Left cardiac atrium (tissue), 4 donors: Measurements from ENCODE around the gene MRPL51. TPM values are rescaled to one million over a fixed set of nuclear protein-coding genes. Genes with fewer than 3 reads are reported as not detected.

Source experiments
- ATAC-seq, 2 donors: fragments of 200-7000 bp; cut with Tn5 transposase; one replicate each; pipeline ENCODE4 v1.9.1; 2020; ENCODE audit warnings: mild to moderate bottlenecking in 2 of 2, moderate library complexity in 2 of 2
- DNase-seq: peaks from one replicate; pipeline ENCODE4 v3.0.0-alpha.2; 2020
- intact Hi-C, 2 donors: fragments of 100-400 bp; cut with DNase I; formaldehyde crosslinking; loops; one replicate each; pipeline versions ENCODE4 v1.14.1 to v1.15.1; 2022 to 2023
- total RNA-seq, 2 donors: library from RNA; stranded (reverse); fragmentation: NEBNext Ultra II Directional; extraction: Animal tissue kit (Norgen Biotek cat#: 25700); gene quantifications; one replicate each; pipeline ENCODE4 v1.2.1, GENCODE V29; 2021
- donor health status: DM: no; HTN: yes; CAD: no.
- donor health status: DM: no; HTN: yes; CAD: no; lungs with severe emphysema.
- donor health status: DM: yes; HTN: yes; CAD: no.
- donor health status: Dilated cardiomyopathy.

Gene MRPL51
- total RNA-seq, 2 donors from 2014 or later: 202 to 203 TPM

DNA sequence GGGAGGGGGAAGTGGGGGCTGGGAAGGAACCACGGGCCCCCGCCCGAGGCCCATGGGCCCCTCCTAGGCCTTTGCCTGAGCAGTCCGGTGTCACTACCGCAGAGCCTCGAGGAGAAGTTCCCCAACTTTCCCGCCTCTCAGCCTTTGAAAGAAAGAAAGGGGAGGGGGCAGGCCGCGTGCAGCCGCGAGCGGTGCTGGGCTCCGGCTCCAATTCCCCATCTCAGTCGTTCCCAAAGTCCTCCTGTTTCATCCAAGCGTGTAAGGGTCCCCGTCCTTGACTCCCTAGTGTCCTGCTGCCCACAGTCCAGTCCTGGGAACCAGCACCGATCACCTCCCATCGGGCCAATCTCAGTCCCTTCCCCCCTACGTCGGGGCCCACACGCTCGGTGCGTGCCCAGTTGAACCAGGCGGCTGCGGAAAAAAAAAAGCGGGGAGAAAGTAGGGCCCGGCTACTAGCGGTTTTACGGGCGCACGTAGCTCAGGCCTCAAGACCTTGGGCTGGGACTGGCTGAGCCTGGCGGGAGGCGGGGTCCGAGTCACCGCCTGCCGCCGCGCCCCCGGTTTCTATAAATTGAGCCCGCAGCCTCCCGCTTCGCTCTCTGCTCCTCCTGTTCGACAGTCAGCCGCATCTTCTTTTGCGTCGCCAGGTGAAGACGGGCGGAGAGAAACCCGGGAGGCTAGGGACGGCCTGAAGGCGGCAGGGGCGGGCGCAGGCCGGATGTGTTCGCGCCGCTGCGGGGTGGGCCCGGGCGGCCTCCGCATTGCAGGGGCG is 41.0 kb upstream of the MRPL51 start, which contains the start of gene GAPDH:
Gene GAPDH, plus strand, starts transcription at position 595 of the 772 bp plus-strand sequence. CDS start 316 bp downstream, outside the sequence.
- ATAC-seq: peak; percentile 82 to 84
- intact Hi-C loops: loop anchor here in 1 of 2 donors (2.0 to 10.0 kb wide), 3 partner anchors 19 to 199 kb away; partner anchors contain the start of genes MRPL51 and NCAPD2
- peak; percentile 95 for DNase-seq

DNA sequence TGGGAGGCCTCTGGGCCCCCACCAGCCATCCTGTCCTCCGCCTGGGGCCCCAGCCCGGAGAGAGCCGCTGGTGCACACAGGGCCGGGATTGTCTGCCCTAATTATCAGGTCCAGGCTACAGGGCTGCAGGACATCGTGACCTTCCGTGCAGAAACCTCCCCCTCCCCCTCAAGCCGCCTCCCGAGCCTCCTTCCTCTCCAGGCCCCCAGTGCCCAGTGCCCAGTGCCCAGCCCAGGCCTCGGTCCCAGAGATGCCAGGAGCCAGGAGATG is 40.5 kb upstream of the MRPL51 start:
- no peak for DNase-seq
- intact Hi-C loops: loop anchor here in 1 of 2 donors (5.0 to 10.0 kb wide), 2 partner anchors 41 to 199 kb away; partner anchors contain the start of genes MRPL51 and NCAPD2
- no peak for ATAC-seq

DNA sequence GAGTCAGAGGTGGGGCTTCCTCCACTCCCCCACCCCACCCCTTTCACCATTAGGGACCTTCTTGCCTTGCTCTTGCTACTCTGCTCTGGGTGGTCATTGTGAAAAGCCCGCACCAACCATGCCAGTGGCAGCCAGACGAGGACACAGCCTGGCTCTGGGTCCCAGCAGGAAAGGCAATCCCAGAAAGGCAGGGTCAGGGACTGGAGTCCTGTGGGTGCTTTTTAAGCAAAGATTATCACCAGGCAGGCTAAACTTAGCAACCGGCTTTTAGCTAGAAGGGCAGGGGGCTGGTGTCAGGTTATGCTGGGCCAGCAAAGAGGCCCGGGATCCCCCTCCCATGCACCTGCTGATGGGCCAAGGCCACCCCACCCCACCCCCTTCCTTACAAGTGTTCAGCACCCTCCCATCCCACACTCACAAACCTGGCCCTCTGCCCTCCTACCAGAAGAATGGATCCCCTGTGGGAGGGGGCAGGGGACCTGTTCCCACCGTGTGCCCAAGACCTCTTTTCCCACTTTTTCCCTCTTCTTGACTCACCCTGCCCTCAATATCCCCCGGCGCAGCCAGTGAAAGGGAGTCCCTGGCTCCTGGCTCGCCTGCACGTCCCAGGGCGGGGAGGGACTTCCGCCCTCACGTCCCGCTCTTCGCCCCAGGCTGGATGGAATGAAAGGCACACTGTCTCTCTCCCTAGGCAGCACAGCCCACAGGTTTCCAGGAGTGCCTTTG is 40.0 kb upstream of the MRPL51 start:
- ATAC-seq (peak; percentile 49 to 50), DNase-seq (peak; percentile 72)
- intact Hi-C loops: loop anchor here in 1 of 2 donors (5.0 to 10.0 kb wide), 2 partner anchors 41 to 198 kb away; partner anchors contain the start of genes MRPL51 and NCAPD2

DNA sequence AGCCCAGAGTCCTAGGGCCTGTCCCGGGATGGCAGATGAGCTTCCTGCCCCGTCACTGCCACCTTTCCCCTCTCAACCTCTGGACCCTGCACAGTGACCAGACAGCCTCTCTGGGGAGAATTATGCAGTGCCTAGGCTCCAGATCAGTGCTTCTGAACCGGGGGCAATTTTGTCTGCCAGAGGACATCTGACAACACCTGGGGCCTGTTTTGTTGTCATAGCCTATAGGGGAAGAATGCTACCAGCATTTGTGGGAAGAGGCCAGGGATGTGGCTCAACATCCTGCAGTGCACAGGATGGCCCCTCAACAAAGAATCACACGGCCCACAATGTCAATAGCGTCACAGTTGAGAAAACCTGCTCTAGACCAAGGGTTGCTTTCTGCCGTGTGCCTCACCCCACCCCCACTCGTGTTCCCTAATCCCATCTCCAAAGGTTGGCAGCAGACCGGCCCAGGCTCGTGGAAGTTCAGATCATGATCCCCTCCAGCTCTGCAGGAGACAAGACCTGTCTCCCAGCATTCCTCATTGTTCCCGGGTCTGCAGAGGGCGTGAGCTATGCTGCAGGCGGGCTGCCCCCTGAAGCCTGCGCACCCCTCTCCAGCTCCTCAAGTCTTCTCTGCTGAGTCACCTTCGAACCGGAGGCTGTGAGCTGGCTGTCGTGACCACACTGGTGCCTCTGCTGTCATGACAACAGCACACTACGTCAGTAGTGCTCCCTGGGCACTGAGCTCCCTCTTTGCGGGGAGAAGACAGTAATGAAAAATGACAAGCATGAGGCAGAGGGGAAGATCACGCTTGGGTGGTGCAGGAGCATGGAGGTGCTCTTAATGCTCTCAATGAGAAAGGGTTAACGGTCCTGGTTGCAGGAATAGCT is 39.2 kb upstream of the MRPL51 start:
- ATAC-seq (peak; percentile 0 to 2), DNase-seq (peak; percentile 76)
- intact Hi-C loops: loop anchor here in 1 of 2 donors (5.0 to 10.0 kb wide), 2 partner anchors 40 to 197 kb away; partner anchors contain the start of genes MRPL51 and NCAPD2

DNA sequence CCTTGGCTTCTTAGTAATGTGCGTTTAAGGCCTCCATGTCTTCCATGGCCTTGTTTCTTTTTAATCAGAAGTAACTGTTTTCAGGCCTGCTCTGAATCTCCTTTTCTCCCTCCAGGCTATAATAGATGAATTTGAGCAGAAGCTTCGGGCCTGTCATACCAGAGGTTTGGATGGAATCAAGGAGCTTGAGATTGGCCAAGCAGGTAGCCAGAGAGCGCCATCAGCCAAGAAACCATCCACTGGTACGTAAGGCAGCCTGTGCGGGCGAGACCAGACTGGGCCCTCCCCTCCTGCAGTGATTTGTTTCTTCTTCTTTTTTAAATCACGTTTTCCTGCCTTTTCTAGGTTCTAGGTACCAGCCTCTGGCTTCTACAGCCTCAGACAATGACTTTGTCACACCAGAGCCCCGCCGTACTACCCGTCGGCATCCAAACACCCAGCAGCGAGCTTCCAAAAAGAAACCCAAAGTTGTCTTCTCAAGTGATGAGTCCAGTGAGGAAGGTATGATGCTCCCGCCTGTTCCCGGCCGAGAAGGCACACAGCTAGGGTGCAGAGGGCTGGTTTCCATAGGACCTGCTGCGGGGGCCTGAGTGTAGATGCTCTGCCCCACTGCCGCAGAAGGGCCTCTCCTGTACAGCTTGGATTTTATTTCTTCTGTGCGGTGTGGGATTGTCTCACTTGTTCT is 37.7 kb upstream of the MRPL51 start:
- DNase-seq (no peak), ATAC-seq (no peak)
- intact Hi-C loops: loop anchor here in 1 of 2 donors (5.0 to 10.0 kb wide), 2 partner anchors 38 to 196 kb away; partner anchors contain the start of genes MRPL51 and NCAPD2

DNA sequence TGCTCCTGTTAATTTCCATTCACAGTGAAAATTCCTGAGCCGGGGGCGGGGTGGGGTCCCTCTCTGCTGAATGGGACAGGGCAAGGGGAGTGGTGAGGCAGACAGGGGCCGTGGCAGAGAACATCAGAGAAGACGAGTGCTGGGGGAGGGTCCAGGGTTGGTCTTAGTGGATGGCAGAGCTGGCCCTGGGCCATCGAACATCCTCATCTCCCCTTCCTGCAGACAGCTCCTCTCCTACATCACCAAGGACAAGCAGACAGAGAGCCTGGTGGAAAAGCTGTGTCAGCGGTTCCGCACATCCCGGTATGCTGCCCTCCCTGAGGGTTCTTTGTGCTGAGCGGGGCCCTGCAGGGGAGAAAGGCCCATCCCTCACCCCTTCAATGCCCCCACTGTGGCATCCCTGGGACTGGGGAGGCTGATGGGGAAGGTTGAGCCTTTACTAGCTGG is 36.3 kb upstream of the MRPL51 start:
- no peak for DNase-seq

DNA sequence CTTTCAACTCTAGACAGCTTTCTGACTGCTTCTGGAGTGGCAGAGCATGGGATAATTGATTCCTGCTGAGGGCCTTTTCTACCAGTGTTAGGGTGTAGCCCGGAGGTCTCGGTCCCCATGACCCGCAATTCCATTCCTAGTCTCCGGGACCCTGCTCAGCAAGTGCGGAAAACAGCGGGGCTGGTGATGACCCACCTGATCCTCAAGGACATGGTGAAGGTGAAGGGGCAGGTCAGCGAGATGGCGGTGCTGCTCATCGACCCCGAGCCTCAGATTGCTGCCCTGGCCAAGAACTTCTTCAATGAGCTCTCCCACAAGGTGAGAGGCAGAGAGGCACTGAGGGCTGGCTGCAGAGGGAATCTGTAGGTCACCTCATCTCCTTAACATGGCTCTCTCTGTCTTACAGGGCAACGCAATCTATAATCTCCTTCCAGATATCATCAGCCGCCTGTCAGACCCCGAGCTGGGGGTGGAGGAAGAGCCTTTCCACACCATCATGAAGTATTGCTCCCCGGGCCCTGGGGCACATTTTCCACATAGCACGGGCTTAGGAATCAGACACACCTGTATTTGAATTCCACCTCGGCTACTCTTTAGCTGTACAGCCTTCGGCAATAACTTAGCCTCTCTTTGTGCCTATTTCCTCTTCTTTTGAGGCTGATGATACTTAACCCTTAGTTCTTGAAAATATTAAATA is 35.6 kb upstream of the MRPL51 start:
- no peak for DNase-seq
- no peak for ATAC-seq
- intact Hi-C loops: no loop called here

More for the DNA sequence above, 36.3 kb upstream of the MRPL51 start:
- no peak for ATAC-seq
- intact Hi-C loops: no loop called here

DNA sequence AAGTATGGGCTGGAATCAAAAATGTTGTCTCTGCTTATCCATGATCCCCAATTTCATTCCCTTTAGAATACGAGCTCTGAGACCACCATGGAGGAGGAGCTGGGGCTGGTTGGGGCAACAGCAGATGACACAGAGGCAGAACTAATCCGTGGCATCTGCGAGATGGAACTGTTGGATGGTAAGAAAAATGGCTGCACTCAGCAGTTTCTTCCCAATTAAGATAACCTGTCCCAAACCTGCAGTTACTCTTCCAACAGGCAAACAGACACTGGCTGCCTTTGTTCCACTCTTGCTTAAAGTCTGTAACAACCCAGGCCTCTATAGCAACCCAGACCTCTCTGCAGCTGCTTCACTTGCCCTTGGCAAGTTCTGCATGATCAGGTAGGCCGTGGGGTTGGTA is 34.6 kb upstream of the MRPL51 start:
- DNase-seq (no peak), ATAC-seq (no peak)
- intact Hi-C loops: no loop called here

DNA sequence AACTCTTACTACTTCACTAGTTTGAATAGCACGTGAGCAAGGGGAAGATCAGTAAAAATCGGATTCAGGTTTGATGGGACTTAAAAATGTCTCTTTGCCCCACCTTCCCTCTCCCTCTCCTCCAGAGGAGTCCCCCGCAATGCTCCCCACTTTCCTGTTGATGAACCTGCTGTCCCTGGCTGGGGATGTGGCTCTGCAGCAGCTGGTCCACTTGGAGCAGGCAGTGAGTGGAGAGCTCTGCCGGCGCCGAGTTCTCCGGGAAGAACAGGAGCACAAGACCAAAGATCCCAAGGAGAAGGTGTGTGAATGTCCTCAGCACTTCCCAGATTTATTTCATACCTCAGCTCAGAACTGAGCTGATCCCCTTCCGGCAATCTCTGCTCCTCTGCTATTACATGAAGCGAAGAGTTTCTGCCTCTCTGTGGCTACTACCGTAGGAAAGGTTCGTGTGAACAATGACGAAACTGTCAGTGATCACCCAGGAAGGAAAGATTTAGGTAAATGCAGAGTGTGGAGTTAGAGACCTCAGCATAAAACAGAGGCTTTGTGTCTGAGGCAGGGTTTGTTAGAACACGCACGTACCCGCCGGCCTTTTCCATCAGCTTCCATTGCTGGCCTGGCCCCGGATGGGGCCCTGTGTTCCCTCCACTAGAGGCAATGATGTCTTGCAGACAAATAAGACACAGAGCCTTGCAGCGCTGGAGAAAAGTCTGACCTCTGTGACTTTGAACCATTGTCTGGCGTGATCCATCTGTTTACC is 33.9 kb upstream of the MRPL51 start:
- no peak for DNase-seq
- ATAC-seq: no peak
- intact Hi-C loops: no loop called here

DNA sequence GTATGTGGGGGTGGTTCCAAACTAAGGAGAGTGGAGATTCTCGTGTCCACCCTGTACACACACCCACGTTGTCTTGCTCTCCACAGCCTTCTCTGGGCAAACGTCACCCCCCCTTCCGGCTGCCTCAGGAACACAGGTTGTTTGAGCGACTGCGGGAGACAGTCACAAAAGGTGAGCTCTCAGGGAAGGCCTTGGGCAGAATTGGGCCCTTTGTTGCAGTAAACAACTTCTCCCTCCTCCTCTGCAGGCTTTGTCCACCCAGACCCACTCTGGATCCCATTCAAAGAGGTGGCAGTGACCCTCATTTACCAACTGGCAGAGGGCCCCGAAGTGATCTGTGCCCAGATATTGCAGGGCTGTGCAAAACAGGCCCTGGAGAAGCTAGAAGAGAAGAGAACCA is 33.1 kb upstream of the MRPL51 start:
- no peak for DNase-seq
- intact Hi-C loops: no loop called here
- ATAC-seq: no peak

DNA sequence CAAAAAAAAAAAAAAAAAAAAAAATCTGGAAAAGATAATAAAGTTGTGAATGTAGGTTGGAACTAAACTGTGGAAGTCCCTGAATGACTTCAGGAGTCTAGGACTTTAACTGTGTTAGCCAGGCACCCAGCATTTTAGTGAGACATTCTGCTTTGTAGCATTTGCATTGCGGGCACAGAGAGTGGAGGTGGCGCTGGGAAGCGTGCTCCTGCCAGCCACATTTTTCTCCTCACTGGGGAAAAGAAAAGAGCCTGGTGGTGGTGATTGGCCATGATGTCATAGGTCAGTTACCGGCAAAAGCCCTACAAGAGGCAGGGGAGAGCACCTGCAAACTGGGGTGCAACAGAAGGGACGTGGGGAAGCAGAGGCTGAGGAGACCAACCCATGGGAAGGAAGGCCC is 31.6 kb upstream of the MRPL51 start:
- ATAC-seq (no peak), DNase-seq (no peak)
- intact Hi-C loops: no loop called here

DNA sequence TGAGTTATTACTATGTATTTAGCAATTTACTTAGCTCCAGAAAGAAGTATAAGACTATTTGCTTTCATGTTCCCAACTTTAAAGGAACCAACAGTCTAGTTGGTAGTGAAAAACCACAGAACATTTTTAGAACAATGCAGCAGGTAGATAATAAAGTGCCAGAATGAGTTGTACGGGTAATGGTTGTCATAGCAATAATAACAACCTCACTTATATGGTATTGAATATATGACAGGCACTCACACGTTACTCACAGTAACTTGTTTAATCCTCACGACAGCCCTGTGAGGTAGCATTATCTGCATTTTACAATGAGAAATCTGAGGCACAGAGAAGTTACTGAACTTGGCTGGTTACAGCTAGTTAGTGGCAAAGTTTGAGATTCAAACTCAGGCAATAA is 30.6 kb upstream of the MRPL51 start:
- ATAC-seq (no peak), DNase-seq (no peak)
- intact Hi-C loops: no loop called here

DNA sequence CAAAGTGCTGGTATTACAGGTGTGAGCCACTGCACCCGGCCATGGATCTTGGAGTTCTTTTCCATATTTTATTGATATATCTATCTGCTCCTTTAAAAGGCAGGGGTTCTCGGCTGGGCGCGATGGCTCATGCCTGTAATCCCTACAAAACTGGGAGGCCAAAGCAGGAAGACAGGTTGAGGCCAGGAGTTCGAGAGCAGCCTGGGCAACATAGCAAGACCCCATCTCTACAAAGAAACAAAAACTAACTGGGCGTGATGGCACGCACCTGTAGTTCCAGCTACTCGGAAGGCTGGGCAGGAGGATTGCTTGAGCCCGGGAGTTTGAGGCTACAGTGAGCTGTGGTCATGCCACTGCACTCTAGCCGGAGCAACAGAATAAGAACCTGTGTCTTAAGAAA is 29.1 kb upstream of the MRPL51 start:
- no peak for ATAC-seq
- intact Hi-C loops: no loop called here
- no peak for DNase-seq

DNA sequence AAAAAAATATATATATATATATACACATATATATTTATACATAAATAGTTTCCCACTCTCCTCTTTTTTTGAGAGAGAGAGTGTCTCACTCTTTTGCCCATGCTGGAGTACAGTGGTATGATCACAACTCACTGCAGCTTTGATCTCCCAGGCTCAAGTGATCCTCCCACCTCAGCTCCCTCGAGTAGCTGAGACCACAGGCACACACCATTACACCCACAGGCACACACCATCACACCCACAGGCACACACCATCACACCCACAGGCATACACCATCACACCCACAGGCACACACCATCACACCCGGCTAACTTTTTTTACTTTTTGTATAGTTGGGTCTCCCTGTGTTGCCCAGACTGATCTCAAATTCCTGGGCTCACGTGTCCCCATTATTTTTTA is 27.1 kb upstream of the MRPL51 start:
- ATAC-seq (no peak), DNase-seq (no peak)
- intact Hi-C loops: no loop called here

DNA sequence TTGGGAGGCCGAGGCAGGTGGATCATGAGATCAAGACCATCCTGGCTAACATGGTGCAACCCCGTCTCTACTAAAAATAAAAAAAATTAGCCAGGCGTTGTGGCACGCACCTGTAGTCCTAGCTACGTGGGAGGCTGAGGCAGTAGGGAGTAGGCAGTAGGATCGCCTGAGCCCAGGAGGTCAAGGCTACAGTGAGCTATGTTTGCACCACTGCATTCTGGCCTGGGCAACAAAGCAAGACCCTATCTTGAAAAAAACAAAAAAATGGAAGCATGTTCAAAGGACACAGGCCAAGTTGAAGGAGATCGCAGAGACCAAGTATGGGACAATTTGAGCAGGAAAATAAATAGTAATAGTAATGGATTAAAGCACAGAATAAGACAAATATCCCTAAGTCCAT is 15.0 kb upstream of the MRPL51 start:
- DNase-seq (no peak), ATAC-seq (no peak)
- intact Hi-C loops: no loop called here

DNA sequence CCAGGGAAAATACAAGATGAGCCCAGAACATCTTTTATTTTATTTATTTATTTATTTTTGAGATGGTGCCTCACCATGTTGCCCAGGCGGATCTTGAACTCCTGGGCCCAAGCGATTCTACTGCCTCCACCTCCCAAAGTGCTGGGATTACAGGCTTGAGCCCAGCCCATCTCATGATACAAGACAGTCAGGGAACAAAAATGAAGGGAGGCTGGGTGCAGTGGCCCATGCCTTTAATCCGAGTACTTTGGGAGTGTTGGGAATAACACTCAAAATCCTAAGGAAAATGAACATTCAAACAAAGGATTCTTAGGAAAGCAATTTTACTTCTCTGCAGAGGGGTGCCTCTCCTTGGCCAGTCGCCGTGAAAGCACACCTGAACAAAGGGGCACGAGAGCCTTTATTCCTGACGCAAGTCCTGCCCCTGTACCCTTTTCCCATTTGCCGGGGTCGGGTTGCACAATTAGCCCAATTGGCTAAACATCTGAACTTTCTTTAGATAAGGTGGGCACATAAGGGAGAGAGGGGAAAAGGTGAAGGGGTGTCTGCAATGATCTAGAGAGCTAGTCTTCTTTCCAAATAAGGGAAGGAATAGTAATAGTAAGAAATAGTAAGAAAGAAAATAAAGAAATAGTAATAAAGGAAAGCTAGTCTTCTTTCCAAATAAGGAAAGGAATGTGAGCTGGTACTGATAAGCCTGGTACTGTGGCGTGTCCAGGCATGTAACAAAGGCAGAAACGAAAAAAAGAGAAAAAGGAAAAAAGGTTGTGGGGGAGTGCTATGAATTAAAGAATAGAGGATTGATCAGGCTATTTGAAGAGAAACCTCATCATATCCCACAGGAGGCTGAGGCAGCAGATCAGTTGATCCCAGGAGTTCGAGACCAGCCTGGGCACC is 14.3 kb upstream of the MRPL51 start:
- intact Hi-C loops: no loop called here
- ATAC-seq (peak in 1 of 2 donors; percentile 36), DNase-seq (no peak)
